Mucosa of descending colon (tissue), 3 donors: Measurements from ENCODE around the gene DDRGK1. TPM values are rescaled to one million over a fixed set of nuclear protein-coding genes. Genes with fewer than 3 reads are reported as not detected.

Source experiments
- ATAC-seq: fragments of 200-7000 bp; cut with Tn5 transposase; one replicate; pipeline ENCODE4 v1.9.1; 2020; ENCODE audit warnings: mild to moderate bottlenecking, moderate library complexity
- DNase-seq, 3 donors: peaks; one replicate each; pipeline ENCODE4 v3.0.0-alpha.2; 2020
- H3K36me3 ChIP-seq: fragments of 200-600 bp; one replicate; pipeline ENCODE4 v1.8.0; 2021; ENCODE audit warnings: low read depth, mild to moderate bottlenecking
- H3K4me1 ChIP-seq: fragments of 200-600 bp; one replicate; pipeline ENCODE4 v1.8.0; 2021; ENCODE audit warnings: low read depth, mild to moderate bottlenecking
- H3K4me3 ChIP-seq: fragments of 200-600 bp; one replicate; pipeline ENCODE4 v1.8.0; 2021; ENCODE audit warnings: mild to moderate bottlenecking
- H3K9me3 ChIP-seq: fragments of 200-600 bp; one replicate; pipeline ENCODE4 v1.8.0; 2021; ENCODE audit warnings: mild to moderate bottlenecking
- CTCF ChIP-seq: fragments of 200-600 bp; IDR thresholded peaks from one replicate; pipeline ENCODE4 v1.8.0; 2022; ENCODE audit warnings: antibody characterized with exemption, mild to moderate bottlenecking
- intact Hi-C, 2 donors: fragments of 100-400 bp; cut with DNase I in 1 of 2; cut with micrococcal nuclease in 1 of 2; formaldehyde crosslinking; loops; one replicate each; pipeline versions ENCODE4 v1.11.0 to v1.11.1; 2022; cut with DNase I, micrococcal nuclease
- total RNA-seq, 3 donors: library from RNA; stranded (reverse); fragmentation: NEBNext Ultra II Directional in 2 of 3; extraction: Animal tissue kit (Norgen Biotek cat#: 25700) in 2 of 3; gene quantifications; one replicate each; pipeline versions ENCODE4 v1.2.1 to v1.2.4, GENCODE V29; 2021 to 2023
- donor health status: DM: no; HTN: no; CAD: no; lungs with moderate emphysema.
- donor health status: DM: no; HTN: no; CAD: no.
- donor health status: DM: no; HTN: yes; CAD: no.

Gene DDRGK1
- total RNA-seq, 3 donors from 2014 or later: 51.3 to 80.3 (median 62.9) TPM

GRCh38 chr20:3164763-3165410, 39.6 kb downstream of the DDRGK1 start:
- ATAC-seq: no peak
- no peak for TF ChIP-seq CTCF
- DNase-seq: no peak
- intact Hi-C loops: no loop called here
- Histone ChIP-seq H3K36me3 (no peaks in the 10 kb centered on the region), H3K9me3 (no peaks in the 10 kb centered on the region), H3K4me3 (no peak overlapping the region), H3K4me1 (peaks cover 3% of the 10 kb centered on the region)

GRCh38 chr20:3164043-3164762, 40.3 kb downstream of the DDRGK1 start:
- Histone ChIP-seq H3K4me1 (peaks cover 3% of the 10 kb centered on the region), H3K4me3 (no peak overlapping the region), H3K36me3 (no peaks in the 10 kb centered on the region), H3K9me3 (no peaks in the 10 kb centered on the region)
- TF ChIP-seq CTCF: no peak
- ATAC-seq: no peak
- DNase-seq: no peak
- intact Hi-C loops: no loop called here

- no peaks in the 10 kb centered on the region for H3K36me3 ChIP-seq
- H3K4me1 ChIP-seq: peaks cover 9% of the 10 kb centered on the region
- intact Hi-C loops: no loop called here
- DNase-seq (no peak), ATAC-seq (no peak)
- H3K4me3 ChIP-seq: no peak overlapping the region
- TF ChIP-seq CTCF: no peak
- no peaks in the 10 kb centered on the region for H3K9me3 ChIP-seq
Observed at GRCh38 chr20:3163099-3164042, 41.1 kb downstream of the DDRGK1 start.

GRCh38 chr20:3162080-3162611, 42.3 kb downstream of the DDRGK1 start:
- no peak overlapping the region for H3K4me3 ChIP-seq
- intact Hi-C loops: no loop called here
- DNase-seq (no peak), ATAC-seq (no peak)
- peaks cover 16% of the 10 kb centered on the region for H3K4me1 ChIP-seq
- H3K36me3 ChIP-seq: no peaks in the 10 kb centered on the region
- no peak for TF ChIP-seq CTCF
- no peaks in the 10 kb centered on the region for H3K9me3 ChIP-seq

GRCh38 chr20:3161316-3162079, 43.0 kb downstream of the DDRGK1 start:
- no peak for TF ChIP-seq CTCF
- Histone ChIP-seq H3K4me3 (no peak overlapping the region), H3K9me3 (no peaks in the 10 kb centered on the region), H3K4me1 (peaks cover 22% of the 10 kb centered on the region), H3K36me3 (no peaks in the 10 kb centered on the region)
- intact Hi-C loops: no loop called here
- DNase-seq (no peak), ATAC-seq (no peak)
